Rectal smooth muscle tissue (tissue), 1 donor: ENCODE results near the gene CPLX1.
"Not testable (repeated sequence)": the region's sequence is repeated elsewhere in the genome, so short reads cannot be mapped to it uniquely, and the experiment has no call there.

Source experiments
- H3K27ac ChIP-seq: one replicate; pipeline ENCODE4 v1.7.0; 2013; ENCODE audit warnings: low read depth, low read length, inconsistent platforms
- H3K27me3 ChIP-seq: one replicate; pipeline ENCODE4 v1.7.0; 2013; ENCODE audit warnings: low read length; ENCODE audit not compliant: control insufficient read depth, insufficient read depth
- H3K36me3 ChIP-seq: one replicate; pipeline ENCODE4 v1.7.0; 2013; ENCODE audit warnings: low read length; ENCODE audit not compliant: control insufficient read depth, insufficient read depth
- H3K4me1 ChIP-seq: one replicate; pipeline ENCODE4 v1.7.0; 2013; ENCODE audit warnings: low read length; ENCODE audit not compliant: control insufficient read depth, insufficient read depth
- H3K4me3 ChIP-seq: one replicate; pipeline ENCODE4 v1.7.0; 2013; ENCODE audit warnings: low read length
- H3K9ac ChIP-seq: one replicate; pipeline ENCODE4 v1.7.0; 2013; ENCODE audit warnings: low read length

Gene CPLX1

GRCh38 chr4:766559-767283, 59.2 kb downstream of the CPLX1 start:
- no peaks in the 10 kb centered on the region for H3K27me3 ChIP-seq
- no peak overlapping the region for H3K4me3 ChIP-seq

GRCh38 chr4:766152-766515, 59.8 kb downstream of the CPLX1 start:
- no peak overlapping the region for H3K4me3 ChIP-seq
- H3K36me3 ChIP-seq, result peaks cover 29% of the 10 kb centered on the region
- H3K27ac ChIP-seq, result no peak overlapping the region
- no peaks in the 10 kb centered on the region for H3K27me3 ChIP-seq
- H3K4me1 ChIP-seq, result no peaks in the 10 kb centered on the region
- H3K9ac ChIP-seq, result no peak overlapping the region

More at GRCh38 chr4:766559-767283, 59.2 kb downstream of the CPLX1 start:
- no peaks in the 10 kb centered on the region for H3K4me1 ChIP-seq
- no peak overlapping the region for H3K27ac ChIP-seq
- H3K9ac ChIP-seq, result no peak overlapping the region
- peaks cover 26% of the 10 kb centered on the region for H3K36me3 ChIP-seq

DNA sequence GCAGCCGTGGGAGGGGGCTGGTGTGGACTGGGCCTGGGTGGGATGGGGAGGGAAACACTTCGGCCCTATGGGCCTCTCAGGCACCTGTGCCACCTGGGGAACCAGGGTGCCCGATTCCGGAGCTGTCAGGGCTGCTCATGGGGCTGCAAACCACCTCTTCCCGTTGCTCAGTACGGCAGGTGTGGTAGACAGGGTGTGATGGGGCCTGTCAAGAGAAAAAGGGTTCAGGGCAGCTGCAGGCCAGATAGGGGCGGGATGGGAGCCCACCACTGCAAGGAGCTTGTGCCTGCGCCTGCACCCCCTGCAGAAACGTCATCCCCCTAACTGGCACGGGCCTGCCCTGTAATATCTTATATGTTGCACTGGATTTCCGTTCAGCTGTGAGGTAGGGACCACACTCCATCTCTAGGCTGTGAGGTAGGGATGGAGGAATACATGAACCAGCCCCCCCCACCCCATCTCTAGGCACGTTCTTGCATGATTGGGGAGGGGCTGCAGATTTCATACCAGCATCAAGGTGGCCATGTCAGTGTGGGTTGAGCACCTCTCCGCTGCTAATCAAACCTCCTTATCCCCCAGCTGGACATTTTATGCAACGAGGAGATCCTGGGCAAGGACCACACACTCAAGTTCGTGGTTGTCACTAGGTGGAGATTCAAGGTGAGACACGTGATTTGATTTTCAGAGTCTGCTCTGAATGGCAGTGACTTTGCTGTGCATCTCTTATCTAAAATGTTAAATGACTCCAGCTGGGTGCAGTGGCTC, 61.3 kb downstream of the CPLX1 start:
- H3K4me3 ChIP-seq, result no peak overlapping the region
- H3K36me3 ChIP-seq, result peaks cover 29% of the 10 kb centered on the region
- no peak overlapping the region for H3K9ac ChIP-seq
- H3K27ac ChIP-seq, result no peak overlapping the region
- no peaks in the 10 kb centered on the region for H3K27me3 ChIP-seq
- no peaks in the 10 kb centered on the region for H3K4me1 ChIP-seq

GRCh38 chr4:763922-764321, 62.0 kb downstream of the CPLX1 start:
- H3K27me3 ChIP-seq, result no peaks in the 10 kb centered on the region
- H3K36me3 ChIP-seq, result peaks cover 24% of the 10 kb centered on the region
- H3K4me3 ChIP-seq, result no peak overlapping the region
- no peak overlapping the region for H3K27ac ChIP-seq
- no peaks in the 10 kb centered on the region for H3K4me1 ChIP-seq
- no peak overlapping the region for H3K9ac ChIP-seq

DNA sequence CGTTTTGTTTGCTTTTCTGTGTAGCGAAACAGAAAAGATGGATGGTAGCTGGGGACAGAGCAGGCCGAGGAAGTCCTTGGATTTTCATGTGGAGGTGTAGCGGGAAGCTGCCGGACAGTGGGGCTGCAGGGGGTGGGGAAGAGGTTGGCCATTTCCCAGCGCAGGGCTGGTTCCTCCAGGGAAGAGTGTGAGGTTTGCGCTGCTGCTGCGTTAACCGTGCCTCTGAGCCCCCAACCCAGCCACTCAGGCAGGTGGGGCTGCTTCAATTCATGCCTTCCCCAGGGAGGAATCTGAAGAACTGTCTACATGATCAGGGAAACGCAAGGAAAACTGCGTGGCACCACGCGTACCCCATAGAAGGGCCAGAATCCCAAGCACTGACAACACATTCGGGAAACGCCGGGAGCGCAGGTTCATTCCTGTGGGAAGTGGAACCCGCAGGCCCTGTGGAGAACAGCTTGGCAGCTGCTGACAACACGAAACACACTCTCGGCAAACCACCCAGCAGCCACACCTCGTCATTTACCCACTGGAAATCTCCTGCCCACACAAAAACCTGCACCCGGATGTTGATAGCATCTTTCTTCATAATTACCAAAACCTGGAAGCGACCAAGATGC, 62.6 kb downstream of the CPLX1 start:
- Histone ChIP-seq H3K4me3 (no peak overlapping the region), H3K27me3 (no peaks in the 10 kb centered on the region), H3K9ac (no peak overlapping the region), H3K27ac (no peak overlapping the region), H3K36me3 (peaks cover 22% of the 10 kb centered on the region), H3K4me1 (no peaks in the 10 kb centered on the region)

GRCh38 chr4:762211-763190, 63.4 kb downstream of the CPLX1 start:
- peaks cover 22% of the 10 kb centered on the region for H3K36me3 ChIP-seq
- H3K4me1 ChIP-seq, result no peaks in the 10 kb centered on the region
- no peak overlapping the region for H3K4me3 ChIP-seq
- no peaks in the 10 kb centered on the region for H3K27me3 ChIP-seq
- H3K27ac ChIP-seq, result no peak overlapping the region
- H3K9ac ChIP-seq, result no peak overlapping the region

GRCh38 chr4:761739-762138, 64.2 kb downstream of the CPLX1 start:
- Histone ChIP-seq H3K4me1 (no peaks in the 10 kb centered on the region), H3K9ac (no peak overlapping the region), H3K4me3 (no peak overlapping the region), H3K36me3 (peaks cover 18% of the 10 kb centered on the region), H3K27ac (no peak overlapping the region), H3K27me3 (no peaks in the 10 kb centered on the region)

GRCh38 chr4:761086-761485, 64.8 kb downstream of the CPLX1 start:
- no peaks in the 10 kb centered on the region for H3K4me1 ChIP-seq
- no peak overlapping the region for H3K9ac ChIP-seq
- H3K27ac ChIP-seq, result no peak overlapping the region
- no peak overlapping the region for H3K4me3 ChIP-seq
- H3K36me3 ChIP-seq, result peaks cover 14% of the 10 kb centered on the region
- no peaks in the 10 kb centered on the region for H3K27me3 ChIP-seq

DNA sequence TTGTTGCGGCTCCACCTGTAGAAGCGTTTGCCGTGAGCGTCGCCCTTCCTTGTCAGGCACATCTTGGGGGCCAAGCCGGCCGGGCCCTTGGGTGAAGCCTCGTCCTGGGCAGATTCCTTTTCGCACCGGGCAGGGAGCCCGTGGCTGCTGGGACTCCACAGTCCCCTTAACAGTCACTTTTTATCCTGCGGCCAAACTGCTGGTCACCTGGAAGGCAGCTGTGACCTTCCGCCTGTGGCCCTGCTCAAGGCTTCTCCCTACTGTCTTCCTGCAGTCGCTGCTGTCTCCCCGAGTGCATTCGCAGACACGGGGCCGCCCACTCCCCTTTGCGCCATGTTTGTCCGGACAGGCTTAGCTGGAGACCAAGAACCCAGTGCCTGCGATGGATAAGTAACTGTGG, 65.3 kb downstream of the CPLX1 start:
- H3K4me3 ChIP-seq, result no peak overlapping the region
- no peak overlapping the region for H3K27ac ChIP-seq
- H3K4me1 ChIP-seq, result no peaks in the 10 kb centered on the region
- H3K9ac ChIP-seq, result no peak overlapping the region
- H3K36me3 ChIP-seq, result peaks cover 13% of the 10 kb centered on the region
- no peaks in the 10 kb centered on the region for H3K27me3 ChIP-seq

DNA sequence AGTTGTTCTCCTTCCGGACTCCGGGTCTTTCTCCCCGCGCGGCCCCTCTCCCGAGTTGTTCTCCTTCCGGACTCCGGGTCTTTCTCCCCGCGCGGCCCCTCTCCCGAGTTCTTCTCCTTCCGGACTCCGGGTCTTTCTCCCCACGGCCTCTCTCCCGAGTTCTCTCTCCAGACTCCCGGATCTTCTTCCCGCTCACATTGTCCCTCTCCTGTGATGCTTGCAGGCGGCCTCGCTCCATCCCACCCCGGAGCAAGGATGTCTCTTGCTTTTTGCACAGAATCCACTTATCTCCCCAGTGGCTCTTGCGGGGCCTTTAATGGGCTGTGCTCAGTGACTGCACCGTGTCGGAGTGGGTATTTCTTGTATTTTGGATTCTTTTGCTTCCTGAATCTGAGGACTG, 66.1 kb downstream of the CPLX1 start:
- H3K4me3 ChIP-seq, H3K27me3 ChIP-seq, H3K27ac ChIP-seq, H3K4me1 ChIP-seq, H3K9ac ChIP-seq: not testable (repeated sequence)
- peaks cover 13% of the 10 kb centered on the region for H3K36me3 ChIP-seq

DNA sequence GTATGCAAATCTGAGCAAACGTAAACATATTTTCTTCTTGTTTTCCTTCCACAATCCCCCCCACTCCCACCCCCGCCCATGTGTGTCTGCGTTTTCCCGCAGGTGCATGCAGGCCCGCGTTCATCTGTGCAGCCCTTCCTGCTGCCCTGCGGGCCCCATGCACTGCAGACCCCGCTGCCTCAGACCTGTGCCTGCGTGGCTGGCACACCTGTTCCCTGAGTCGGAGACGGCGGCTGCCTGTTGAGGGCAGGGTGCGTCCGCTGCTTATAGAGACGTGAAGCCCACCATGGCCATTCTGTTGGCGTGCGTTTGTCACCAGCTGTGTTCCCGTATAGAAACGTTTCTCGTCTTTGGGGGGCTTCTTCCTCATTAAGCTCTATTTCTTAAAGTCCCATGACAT, 68.8 kb downstream of the CPLX1 start:
- H3K4me1 ChIP-seq, result no peaks in the 10 kb centered on the region
- no peak overlapping the region for H3K4me3 ChIP-seq
- no peak overlapping the region for H3K9ac ChIP-seq
- H3K27me3 ChIP-seq, result no peaks in the 10 kb centered on the region
- H3K36me3 ChIP-seq, result peaks cover 8% of the 10 kb centered on the region
- H3K27ac ChIP-seq, result no peak overlapping the region
